Calu3 (cell line): ENCODE data around the gene SLC38A11. TPM values are rescaled to one million over a fixed set of nuclear protein-coding genes. Genes with fewer than 3 reads are reported as not detected.

ENCODE experiments used
- BruUV-seq: library from RNA; stranded (reverse); fragments of 400-500 nt; replicated peaks from 2 replicates; lab custom pipeline; 2021; lab: Mats Ljungman, UMichigan
- CTCF ChIA-PET: fragments of 300-600 bp; sonication (Branson Sonifier 250); formaldehyde crosslinking; loops from one replicate; lab custom pipeline; 2022; ENCODE audit warnings: antibody characterized with exemption; lab: Charles Lee
- DNase-seq: peaks from one replicate; pipeline ENCODE4 v3.0.0; 2022
- H3K27ac Mint-ChIP-seq: one replicate; pipeline ENCODE4 v1.8.0; 2022; ENCODE audit warnings: mixed read lengths; ENCODE audit not compliant: unreplicated experiment
- H3K27me3 Mint-ChIP-seq: one replicate; pipeline ENCODE4 v1.8.0; 2022; ENCODE audit warnings: mixed read lengths; ENCODE audit not compliant: unreplicated experiment
- H3K36me3 Mint-ChIP-seq: one replicate; pipeline ENCODE4 v1.8.0; 2022; ENCODE audit warnings: mild to moderate bottlenecking, moderate library complexity, mixed read lengths; ENCODE audit not compliant: insufficient read depth, unreplicated experiment
- H3K4me1 Mint-ChIP-seq: one replicate; pipeline ENCODE4 v1.8.0; 2022; ENCODE audit warnings: mild to moderate bottlenecking, low read depth, mixed read lengths; ENCODE audit not compliant: unreplicated experiment
- H3K4me3 Mint-ChIP-seq: one replicate; pipeline ENCODE4 v1.8.0; 2022; ENCODE audit warnings: mild to moderate bottlenecking, low read depth, moderate library complexity, mixed read lengths; ENCODE audit not compliant: unreplicated experiment
- H3K9me3 Mint-ChIP-seq: one replicate; pipeline ENCODE4 v1.8.0; 2022; ENCODE audit warnings: low read depth, mixed read lengths; ENCODE audit not compliant: unreplicated experiment
- intact Hi-C: fragments of 100-400 bp; cut with micrococcal nuclease; formaldehyde crosslinking; loops from one replicate; pipeline ENCODE4 v1.10.0; 2022; ENCODE audit not compliant: unreplicated experiment
- total RNA-seq: library from RNA; stranded (reverse); gene quantifications from 2 replicates; pipeline ENCODE4 v1.2.3, GENCODE V29; 2022
- TF ChIP-seq, protein P1 (sequence below): fragments of 200-600 bp; IDR thresholded peaks from one replicate; pipeline ENCODE4 v1.8.0; 2022; ENCODE audit warnings: antibody characterized with exemption; ENCODE audit not compliant: unreplicated experiment

The SLC38A11 gene
- total RNA-seq, 1 experiment from 2014 or later: 0.57 TPM

DNA sequence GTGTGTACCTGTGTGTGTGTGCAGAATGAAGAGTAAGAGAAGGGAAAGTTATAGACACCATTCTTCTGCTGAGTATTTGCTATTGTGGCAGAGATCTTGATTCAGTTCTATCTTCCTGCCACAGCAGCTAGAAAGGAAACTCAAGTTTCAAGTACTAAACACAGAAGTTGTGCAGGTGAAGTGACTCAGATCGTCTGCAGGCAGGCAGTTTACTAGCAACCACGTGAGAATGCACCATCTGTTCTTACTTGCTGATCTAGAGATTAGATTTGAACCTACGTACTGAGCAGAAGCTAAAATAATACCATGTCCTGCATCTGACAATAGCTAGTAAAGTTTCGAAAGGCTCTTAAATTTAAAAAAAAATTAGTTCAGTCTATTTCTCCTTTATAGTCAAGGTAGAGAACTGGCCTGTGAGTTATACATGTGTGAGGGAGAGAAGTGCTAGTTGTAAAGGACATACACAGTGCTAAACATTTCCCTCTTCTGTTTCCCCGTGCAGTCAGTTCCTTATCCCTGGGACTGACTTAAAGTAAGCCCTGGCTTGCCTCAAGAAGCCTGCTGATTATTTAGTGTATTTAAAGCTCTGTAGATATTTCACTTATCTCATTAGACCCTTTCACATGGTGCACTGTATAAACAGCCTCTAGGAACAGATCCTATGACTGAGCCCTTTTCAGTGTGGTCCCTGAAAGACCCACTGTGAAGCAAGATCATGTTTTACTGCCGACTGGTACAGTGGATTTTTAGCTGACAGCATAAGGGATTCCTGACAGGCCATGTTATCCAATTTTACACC, 45.0 kb downstream of the SLC38A11 start:
- BruUV-seq: no TSS peak
- Mint-ChIP-seq H3K4me3 (no peak overlapping the region), H3K27me3 (no peaks in the 10 kb centered on the region), H3K9me3 (no peaks in the 10 kb centered on the region), H3K27ac (peak overlapping the region; percentile 67), H3K36me3 (peaks cover 5% of the 10 kb centered on the region), H3K4me1 (peaks cover 55% of the 10 kb centered on the region)
- peak; percentile 49 for DNase-seq
- TF ChIP-seq, protein P1, sequence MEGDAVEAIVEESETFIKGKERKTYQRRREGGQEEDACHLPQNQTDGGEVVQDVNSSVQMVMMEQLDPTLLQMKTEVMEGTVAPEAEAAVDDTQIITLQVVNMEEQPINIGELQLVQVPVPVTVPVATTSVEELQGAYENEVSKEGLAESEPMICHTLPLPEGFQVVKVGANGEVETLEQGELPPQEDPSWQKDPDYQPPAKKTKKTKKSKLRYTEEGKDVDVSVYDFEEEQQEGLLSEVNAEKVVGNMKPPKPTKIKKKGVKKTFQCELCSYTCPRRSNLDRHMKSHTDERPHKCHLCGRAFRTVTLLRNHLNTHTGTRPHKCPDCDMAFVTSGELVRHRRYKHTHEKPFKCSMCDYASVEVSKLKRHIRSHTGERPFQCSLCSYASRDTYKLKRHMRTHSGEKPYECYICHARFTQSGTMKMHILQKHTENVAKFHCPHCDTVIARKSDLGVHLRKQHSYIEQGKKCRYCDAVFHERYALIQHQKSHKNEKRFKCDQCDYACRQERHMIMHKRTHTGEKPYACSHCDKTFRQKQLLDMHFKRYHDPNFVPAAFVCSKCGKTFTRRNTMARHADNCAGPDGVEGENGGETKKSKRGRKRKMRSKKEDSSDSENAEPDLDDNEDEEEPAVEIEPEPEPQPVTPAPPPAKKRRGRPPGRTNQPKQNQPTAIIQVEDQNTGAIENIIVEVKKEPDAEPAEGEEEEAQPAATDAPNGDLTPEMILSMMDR: no peak
- CTCF ChIA-PET: interaction anchor here (0.7 to 1.2 kb wide), 3 partner anchors 50 to 69 kb away, joined by 3 to 4 read pairs (median 3); partner anchors contain the start of gene COBLL1
- intact Hi-C loops: no loop called here

DNA sequence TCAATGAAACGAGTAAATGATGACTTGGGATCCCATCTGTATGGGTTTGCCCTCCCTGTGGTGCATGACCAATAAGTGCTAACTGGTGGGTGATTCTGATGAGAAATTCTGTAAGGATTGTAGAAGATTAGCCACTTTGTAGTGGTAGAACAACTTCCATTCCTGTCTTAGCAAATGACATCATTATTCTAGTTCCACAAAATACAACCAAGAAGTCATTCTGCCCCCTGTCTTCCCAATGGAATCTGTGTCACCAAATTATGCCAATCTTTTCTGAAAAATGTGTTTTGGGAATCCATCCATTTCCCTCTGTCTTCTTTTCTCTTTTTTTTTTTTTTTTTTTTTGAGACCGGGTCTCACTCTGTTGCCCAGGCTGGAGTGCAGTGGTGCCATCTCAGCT, 48.4 kb downstream of the SLC38A11 start:
- Mint-ChIP-seq H3K4me3 (no peak overlapping the region), H3K27me3 (no peaks in the 10 kb centered on the region), H3K27ac (no peak overlapping the region), H3K36me3 (no peaks in the 10 kb centered on the region), H3K4me1 (peaks cover 56% of the 10 kb centered on the region), H3K9me3 (no peaks in the 10 kb centered on the region)
- TF ChIP-seq, protein P1: no peak
- intact Hi-C loops: no loop called here
- no peak for DNase-seq
- BruUV-seq: no TSS peak
- CTCF ChIA-PET: interaction anchor here (0.5 to 1.0 kb wide), 2 partner anchors 65 to 426 kb away, joined by 3 to 5 read pairs; partner anchors contain the start of gene COBLL1

DNA sequence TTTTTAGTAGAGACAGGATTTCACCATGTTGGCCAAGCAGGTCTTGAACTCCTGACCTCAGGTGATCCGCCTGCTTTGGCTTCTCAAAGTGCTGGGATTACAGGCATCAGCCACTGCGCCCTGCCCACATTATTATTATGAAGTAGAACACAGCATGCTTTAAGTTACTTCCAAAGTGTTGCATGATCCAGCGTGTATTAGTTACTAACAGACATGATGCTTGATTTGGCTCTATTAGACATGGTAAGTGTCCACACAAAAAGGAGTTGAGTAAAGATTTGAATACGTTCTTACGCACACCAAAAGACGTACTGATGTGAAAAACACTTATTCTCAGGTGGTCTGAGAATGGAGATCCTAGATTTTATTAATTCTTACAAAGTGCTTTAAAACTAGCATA, 50.0 kb downstream of the SLC38A11 start:
- no TSS peak for BruUV-seq
- intact Hi-C loops: no loop called here
- H3K4me1 Mint-ChIP-seq: peaks cover 51% of the 10 kb centered on the region
- CTCF ChIA-PET: interaction anchor here (2.6 kb wide), 1 partner anchor 9 kb away, joined by 14 read pairs; no protein-coding TSS in a partner anchor
- no peaks in the 10 kb centered on the region for H3K27me3 Mint-ChIP-seq
- no peak overlapping the region for H3K4me3 Mint-ChIP-seq
- peaks cover 2% of the 10 kb centered on the region for H3K9me3 Mint-ChIP-seq
- TF ChIP-seq, protein P1: no peak
- H3K27ac Mint-ChIP-seq: no peak overlapping the region
- DNase-seq: no peak
- no peaks in the 10 kb centered on the region for H3K36me3 Mint-ChIP-seq

DNA sequence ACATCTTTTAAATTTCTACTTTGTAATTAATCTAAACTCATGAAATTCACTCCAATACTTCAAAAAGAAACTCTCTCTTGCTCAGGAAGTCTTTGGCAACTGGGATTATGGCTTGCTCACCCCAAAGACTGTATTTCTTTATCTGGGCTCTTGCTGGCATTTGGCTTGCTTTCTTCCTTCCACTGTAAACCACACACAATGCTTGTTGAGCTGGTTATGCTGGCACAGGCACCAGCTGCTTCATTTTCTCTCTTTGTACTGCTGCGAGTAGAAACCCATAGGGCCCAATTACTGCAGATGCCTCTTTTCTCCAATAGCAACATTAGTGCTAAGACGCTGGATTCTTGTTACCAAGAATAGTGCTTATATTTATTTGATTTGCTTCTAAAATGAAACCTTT, 51.4 kb downstream of the SLC38A11 start:
- TF ChIP-seq, protein P1: no peak
- H3K36me3 Mint-ChIP-seq: no peaks in the 10 kb centered on the region
- intact Hi-C loops: loop anchor here (2.0 kb wide), 1 partner anchor 43 kb away; no protein-coding TSS in a partner anchor
- H3K27me3 Mint-ChIP-seq: no peaks in the 10 kb centered on the region
- peak overlapping the region; percentile 42 for H3K27ac Mint-ChIP-seq
- peaks cover 2% of the 10 kb centered on the region for H3K9me3 Mint-ChIP-seq
- CTCF ChIA-PET: interaction anchor here (1.2 to 2.6 kb wide), 4 partner anchors 10 to 63 kb away, joined by 3 to 14 read pairs (median 6); partner anchors contain the start of gene COBLL1
- DNase-seq: peak; percentile 32
- H3K4me3 Mint-ChIP-seq: no peak overlapping the region
- H3K4me1 Mint-ChIP-seq: peaks cover 40% of the 10 kb centered on the region
- BruUV-seq: no TSS peak
